ENCODE data around the gene HOXA11.

The HOXA11 gene

GRCh38 chr7:27185013-27185853, at the start of gene HOXA11:
Gene HOXA11, minus strand, starts transcription at chr7:27185232. Its CDS starts 88 bp downstream, at chr7:27185144.
- Histone ChIP-seq H3K4me1 (ENCODE audit: control insufficient read depth in 2 of 2, insufficient read depth in 2 of 2, low read length in 2 of 2) (peaks cover 65 to 82% of the 10 kb centered on the region in 2 donors), H3K27me3 (ENCODE audit: control insufficient read depth in 2 of 2, insufficient read depth in 2 of 2, low read length in 2 of 2) (peaks cover 10 to 32% of the 10 kb centered on the region in 2 donors), H3K4me3 (ENCODE audit: low read length in 2 of 2) (peak within 1 kb of the TSS; percentile 83 to 87), H3K9me3 (ENCODE audit: control insufficient read depth in 2 of 2, low read length in 2 of 2) (no peaks in the 10 kb centered on the region), H3K36me3 (ENCODE audit: control insufficient read depth in 2 of 2, insufficient read depth in 2 of 2, low read length in 2 of 2) (no peaks in the 10 kb centered on the region), H3K9ac (ENCODE audit: low read depth in 1 of 2, low read length in 2 of 2) (peak within 1 kb of the TSS; percentile 94 to 96), H3K27ac (ENCODE audit: low read depth in 2 of 2, low read length in 2 of 2) (peak within 1 kb of the TSS; percentile 91 to 93)

- H3K27me3 ChIP-seq (ENCODE audit: control insufficient read depth in 2 of 2, insufficient read depth in 2 of 2, low read length in 2 of 2) = peaks cover 11 to 15% of the 10 kb centered on the region in 2 donors
- H3K27ac ChIP-seq (ENCODE audit: low read depth in 2 of 2, low read length in 2 of 2) = no peak overlapping the region
- no peak overlapping the region for H3K4me3 ChIP-seq (ENCODE audit: low read length in 2 of 2)
- H3K9me3 ChIP-seq (ENCODE audit: control insufficient read depth in 2 of 2, low read length in 2 of 2) = no peaks in the 10 kb centered on the region
- no peaks in the 10 kb centered on the region for H3K36me3 ChIP-seq (ENCODE audit: control insufficient read depth in 2 of 2, insufficient read depth in 2 of 2, low read length in 2 of 2)
- no peak overlapping the region for H3K9ac ChIP-seq (ENCODE audit: low read depth in 1 of 2, low read length in 2 of 2)
- no peaks in the 10 kb centered on the region for H3K4me1 ChIP-seq (ENCODE audit: control insufficient read depth in 2 of 2, insufficient read depth in 2 of 2, low read length in 2 of 2)
Observed at GRCh38 chr7:27229448-27229847, 44.4 kb upstream of the HOXA11 start.

- Histone ChIP-seq H3K4me3 (ENCODE audit: low read length in 2 of 2) (peak overlapping the region in 1 of 2 donors; percentile 22), H3K36me3 (ENCODE audit: control insufficient read depth in 2 of 2, insufficient read depth in 2 of 2, low read length in 2 of 2) (no peaks in the 10 kb centered on the region), H3K27ac (ENCODE audit: low read depth in 2 of 2, low read length in 2 of 2) (no peak overlapping the region), H3K9me3 (ENCODE audit: control insufficient read depth in 2 of 2, low read length in 2 of 2) (no peaks in the 10 kb centered on the region), H3K4me1 (ENCODE audit: control insufficient read depth in 2 of 2, insufficient read depth in 2 of 2, low read length in 2 of 2) (no peaks in the 10 kb centered on the region), H3K9ac (ENCODE audit: low read depth in 1 of 2, low read length in 2 of 2) (no peak overlapping the region), H3K27me3 (ENCODE audit: control insufficient read depth in 2 of 2, insufficient read depth in 2 of 2, low read length in 2 of 2) (peaks cover 19 to 30% of the 10 kb centered on the region in 2 donors)
Observed at GRCh38 chr7:27224983-27225934, 40.2 kb upstream of the HOXA11 start.

GRCh38 chr7:27223941-27224575, 39.0 kb upstream of the HOXA11 start:
- Histone ChIP-seq H3K27ac (ENCODE audit: low read depth in 2 of 2, low read length in 2 of 2) (no peak overlapping the region), H3K4me1 (ENCODE audit: control insufficient read depth in 2 of 2, insufficient read depth in 2 of 2, low read length in 2 of 2) (no peaks in the 10 kb centered on the region), H3K9ac (ENCODE audit: low read depth in 1 of 2, low read length in 2 of 2) (no peak overlapping the region), H3K9me3 (ENCODE audit: control insufficient read depth in 2 of 2, low read length in 2 of 2) (no peaks in the 10 kb centered on the region), H3K36me3 (ENCODE audit: control insufficient read depth in 2 of 2, insufficient read depth in 2 of 2, low read length in 2 of 2) (no peaks in the 10 kb centered on the region), H3K4me3 (ENCODE audit: low read length in 2 of 2) (no peak overlapping the region), H3K27me3 (ENCODE audit: control insufficient read depth in 2 of 2, insufficient read depth in 2 of 2, low read length in 2 of 2) (peaks cover 19 to 33% of the 10 kb centered on the region in 2 donors)

- H3K27ac ChIP-seq (ENCODE audit: low read depth in 2 of 2, low read length in 2 of 2) = no peak overlapping the region
- no peaks in the 10 kb centered on the region for H3K9me3 ChIP-seq (ENCODE audit: control insufficient read depth in 2 of 2, low read length in 2 of 2)
- no peak overlapping the region for H3K4me3 ChIP-seq (ENCODE audit: low read length in 2 of 2)
- peaks cover 19 to 35% of the 10 kb centered on the region in 2 donors for H3K27me3 ChIP-seq (ENCODE audit: control insufficient read depth in 2 of 2, insufficient read depth in 2 of 2, low read length in 2 of 2)
- no peaks in the 10 kb centered on the region for H3K4me1 ChIP-seq (ENCODE audit: control insufficient read depth in 2 of 2, insufficient read depth in 2 of 2, low read length in 2 of 2)
- no peaks in the 10 kb centered on the region for H3K36me3 ChIP-seq (ENCODE audit: control insufficient read depth in 2 of 2, insufficient read depth in 2 of 2, low read length in 2 of 2)
- H3K9ac ChIP-seq (ENCODE audit: low read depth in 1 of 2, low read length in 2 of 2) = no peak overlapping the region
Observed at GRCh38 chr7:27221201-27221797, 36.3 kb upstream of the HOXA11 start.

- Histone ChIP-seq H3K9me3 (ENCODE audit: control insufficient read depth in 2 of 2, low read length in 2 of 2) (no peaks in the 10 kb centered on the region), H3K27me3 (ENCODE audit: control insufficient read depth in 2 of 2, insufficient read depth in 2 of 2, low read length in 2 of 2) (peaks cover 14 to 31% of the 10 kb centered on the region in 2 donors), H3K4me3 (ENCODE audit: low read length in 2 of 2) (no peak overlapping the region), H3K27ac (ENCODE audit: low read depth in 2 of 2, low read length in 2 of 2) (no peak overlapping the region), H3K36me3 (ENCODE audit: control insufficient read depth in 2 of 2, insufficient read depth in 2 of 2, low read length in 2 of 2) (no peaks in the 10 kb centered on the region), H3K4me1 (ENCODE audit: control insufficient read depth in 2 of 2, insufficient read depth in 2 of 2, low read length in 2 of 2) (no peaks in the 10 kb centered on the region), H3K9ac (ENCODE audit: low read depth in 1 of 2, low read length in 2 of 2) (no peak overlapping the region)
Observed at GRCh38 chr7:27220440-27220955, 35.5 kb upstream of the HOXA11 start.

- Histone ChIP-seq H3K9me3 (ENCODE audit: control insufficient read depth in 2 of 2, low read length in 2 of 2) (no peaks in the 10 kb centered on the region), H3K4me3 (ENCODE audit: low read length in 2 of 2) (no peak overlapping the region), H3K27ac (ENCODE audit: low read depth in 2 of 2, low read length in 2 of 2) (no peak overlapping the region), H3K4me1 (ENCODE audit: control insufficient read depth in 2 of 2, insufficient read depth in 2 of 2, low read length in 2 of 2) (no peaks in the 10 kb centered on the region), H3K9ac (ENCODE audit: low read depth in 1 of 2, low read length in 2 of 2) (no peak overlapping the region), H3K36me3 (ENCODE audit: control insufficient read depth in 2 of 2, insufficient read depth in 2 of 2, low read length in 2 of 2) (no peaks in the 10 kb centered on the region), H3K27me3 (ENCODE audit: control insufficient read depth in 2 of 2, insufficient read depth in 2 of 2, low read length in 2 of 2) (peaks cover 7 to 25% of the 10 kb centered on the region in 2 donors)
Observed at GRCh38 chr7:27219821-27220220, 34.8 kb upstream of the HOXA11 start.

- Histone ChIP-seq H3K27me3 (ENCODE audit: control insufficient read depth in 2 of 2, insufficient read depth in 2 of 2, low read length in 2 of 2) (peaks cover 3 to 14% of the 10 kb centered on the region in 2 donors), H3K36me3 (ENCODE audit: control insufficient read depth in 2 of 2, insufficient read depth in 2 of 2, low read length in 2 of 2) (no peaks in the 10 kb centered on the region)
Observed at GRCh38 chr7:27217951-27218350, 32.9 kb upstream of the HOXA11 start.

GRCh38 chr7:27215356-27215755, 30.3 kb upstream of the HOXA11 start:
- peaks cover 2 to 13% of the 10 kb centered on the region in 2 donors for H3K27me3 ChIP-seq (ENCODE audit: control insufficient read depth in 2 of 2, insufficient read depth in 2 of 2, low read length in 2 of 2)
- H3K9me3 ChIP-seq (ENCODE audit: control insufficient read depth in 2 of 2, low read length in 2 of 2) = no peaks in the 10 kb centered on the region
- no peak overlapping the region for H3K27ac ChIP-seq (ENCODE audit: low read depth in 2 of 2, low read length in 2 of 2)
- peaks cover 13 to 19% of the 10 kb centered on the region in 2 donors for H3K4me1 ChIP-seq (ENCODE audit: control insufficient read depth in 2 of 2, insufficient read depth in 2 of 2, low read length in 2 of 2)
- H3K9ac ChIP-seq (ENCODE audit: low read depth in 1 of 2, low read length in 2 of 2) = no peak overlapping the region
- no peaks in the 10 kb centered on the region for H3K36me3 ChIP-seq (ENCODE audit: control insufficient read depth in 2 of 2, insufficient read depth in 2 of 2, low read length in 2 of 2)
- H3K4me3 ChIP-seq (ENCODE audit: low read length in 2 of 2) = no peak overlapping the region

More at GRCh38 chr7:27217951-27218350, 32.9 kb upstream of the HOXA11 start:
- Histone ChIP-seq H3K27ac (ENCODE audit: low read depth in 2 of 2, low read length in 2 of 2) (no peak overlapping the region), H3K4me3 (ENCODE audit: low read length in 2 of 2) (no peak overlapping the region), H3K9me3 (ENCODE audit: control insufficient read depth in 2 of 2, low read length in 2 of 2) (no peaks in the 10 kb centered on the region), H3K9ac (ENCODE audit: low read depth in 1 of 2, low read length in 2 of 2) (no peak overlapping the region), H3K4me1 (ENCODE audit: control insufficient read depth in 2 of 2, insufficient read depth in 2 of 2, low read length in 2 of 2) (no peaks in the 10 kb centered on the region)
